Tongue (tissue), 2 donors: ENCODE results near the gene AKAP8. TPM values are rescaled to one million over a fixed set of nuclear protein-coding genes. Genes with fewer than 3 reads are reported as not detected.
"Not testable (repeated sequence)": the region's sequence is repeated elsewhere in the genome, so short reads cannot be mapped to it uniquely, and the experiment has no call there.

ENCODE experiments used
- DNase-seq: peaks from one replicate; pipeline ENCODE4 v3.0.0-alpha.2; 2015
- total RNA-seq: library from RNA; depleted of rRNA; stranded (reverse); fragments of >200 nt; gene quantifications from one replicate; pipeline ENCODE4 v1.2.3, GENCODE V29; 2014

The AKAP8 gene
- total RNA-seq, 1 donor from 2014 or later: 27.1 TPM

DNA sequence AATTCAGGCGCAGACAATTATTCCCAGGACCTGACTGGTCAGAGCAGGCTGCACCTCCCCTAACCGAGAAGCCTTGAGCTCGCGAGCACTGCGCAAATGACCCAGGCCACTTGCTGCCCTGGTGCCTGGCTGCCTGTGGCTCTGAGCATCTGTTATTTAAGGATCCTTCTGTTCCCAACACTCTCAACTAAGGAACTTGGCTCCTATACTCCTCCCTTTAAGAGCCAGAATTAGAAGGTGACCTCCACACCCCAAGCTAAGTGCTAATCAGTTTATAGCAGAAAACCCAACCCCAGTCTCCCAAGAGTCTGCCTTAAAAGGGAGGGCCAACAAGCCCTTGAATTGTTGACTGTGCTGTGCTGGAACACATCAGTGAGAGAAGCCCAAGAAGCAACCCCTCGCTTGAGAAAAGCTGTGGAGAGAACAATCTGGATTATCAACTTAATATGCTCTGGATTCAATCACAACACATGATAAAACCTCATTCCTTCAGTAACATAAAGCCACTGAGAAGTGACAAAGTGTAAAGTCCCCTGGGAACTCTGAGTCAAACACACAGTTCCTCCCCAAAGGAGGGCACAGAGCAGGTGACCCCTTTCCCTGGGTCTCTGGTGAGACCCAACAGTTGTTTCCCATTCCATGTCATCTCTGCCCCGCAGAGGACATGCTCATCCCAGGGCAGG, 24.7 kb upstream of the AKAP8 start:
- peak; percentile 61 for DNase-seq

DNA sequence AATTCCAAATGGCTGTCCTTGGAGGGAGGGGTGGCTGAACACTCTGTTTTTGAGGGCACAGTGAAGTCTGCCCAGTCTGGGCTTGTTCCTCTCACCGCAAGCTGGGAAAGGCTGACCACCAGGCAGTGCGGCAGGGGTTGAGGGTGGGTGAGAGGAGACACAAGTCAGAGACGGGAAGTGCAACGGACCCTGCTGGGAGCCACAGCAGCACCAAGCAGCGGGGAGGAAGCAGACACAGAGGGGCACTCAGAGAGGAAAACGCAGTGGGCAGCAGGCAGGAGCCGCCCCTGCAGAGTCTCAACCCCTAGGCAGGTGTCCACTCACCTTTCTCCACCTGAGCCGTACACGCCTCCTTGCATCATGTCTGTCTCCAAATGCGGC, 23.6 kb upstream of the AKAP8 start:
- no peak for DNase-seq

DNA sequence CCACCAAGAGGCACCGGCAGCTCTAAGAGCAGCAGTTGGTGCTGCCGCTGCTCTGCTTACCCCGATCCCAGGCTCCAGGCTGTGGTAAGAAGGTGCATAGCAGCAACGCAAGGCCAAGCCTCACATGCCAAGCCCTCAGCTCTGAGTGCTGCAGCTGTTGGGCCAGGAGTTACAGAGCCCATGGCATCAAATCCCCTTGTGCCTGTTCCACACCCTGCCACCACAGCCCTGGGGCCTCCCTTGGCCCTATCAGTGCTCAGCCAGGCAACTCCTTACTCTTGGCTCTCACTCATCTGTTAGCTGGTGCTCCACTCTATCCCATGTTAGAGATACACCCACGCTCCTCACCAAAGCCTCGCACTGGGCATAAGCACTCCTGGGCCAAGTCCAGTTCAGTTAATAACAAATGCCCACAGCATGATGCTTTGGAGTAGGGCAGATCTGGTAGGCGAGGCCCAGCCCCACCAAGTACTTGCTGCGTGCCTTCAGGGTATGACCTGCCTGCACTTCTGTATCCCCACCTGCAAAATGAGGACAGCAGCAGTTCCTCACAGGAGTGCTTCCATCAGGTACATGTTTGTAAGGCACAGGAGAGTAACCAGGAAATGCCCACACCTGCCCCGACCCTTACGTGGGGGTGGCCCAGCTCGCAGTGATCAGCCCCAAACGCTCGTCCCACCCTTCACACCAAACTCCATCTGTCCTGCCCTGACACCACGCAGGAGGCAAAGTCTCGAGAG, 23.0 kb upstream of the AKAP8 start:
- peak; percentile 82 for DNase-seq

DNA sequence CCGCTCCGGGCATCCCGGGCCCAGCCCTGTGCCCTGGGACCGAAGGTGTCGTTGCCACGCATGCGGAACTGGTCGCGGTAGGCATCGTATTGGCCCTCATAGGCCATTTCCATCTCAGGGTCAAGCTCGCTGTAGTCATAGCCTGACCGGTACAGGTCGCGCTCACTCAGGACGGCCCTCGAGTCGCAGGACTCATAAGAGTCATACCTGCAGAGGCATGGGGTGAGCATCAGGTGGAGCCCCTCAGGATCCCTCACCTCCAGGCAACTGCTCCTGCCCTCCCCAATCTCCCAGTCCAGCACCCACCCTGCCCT, 21.8 kb upstream of the AKAP8 start:
- no peak for DNase-seq

DNA sequence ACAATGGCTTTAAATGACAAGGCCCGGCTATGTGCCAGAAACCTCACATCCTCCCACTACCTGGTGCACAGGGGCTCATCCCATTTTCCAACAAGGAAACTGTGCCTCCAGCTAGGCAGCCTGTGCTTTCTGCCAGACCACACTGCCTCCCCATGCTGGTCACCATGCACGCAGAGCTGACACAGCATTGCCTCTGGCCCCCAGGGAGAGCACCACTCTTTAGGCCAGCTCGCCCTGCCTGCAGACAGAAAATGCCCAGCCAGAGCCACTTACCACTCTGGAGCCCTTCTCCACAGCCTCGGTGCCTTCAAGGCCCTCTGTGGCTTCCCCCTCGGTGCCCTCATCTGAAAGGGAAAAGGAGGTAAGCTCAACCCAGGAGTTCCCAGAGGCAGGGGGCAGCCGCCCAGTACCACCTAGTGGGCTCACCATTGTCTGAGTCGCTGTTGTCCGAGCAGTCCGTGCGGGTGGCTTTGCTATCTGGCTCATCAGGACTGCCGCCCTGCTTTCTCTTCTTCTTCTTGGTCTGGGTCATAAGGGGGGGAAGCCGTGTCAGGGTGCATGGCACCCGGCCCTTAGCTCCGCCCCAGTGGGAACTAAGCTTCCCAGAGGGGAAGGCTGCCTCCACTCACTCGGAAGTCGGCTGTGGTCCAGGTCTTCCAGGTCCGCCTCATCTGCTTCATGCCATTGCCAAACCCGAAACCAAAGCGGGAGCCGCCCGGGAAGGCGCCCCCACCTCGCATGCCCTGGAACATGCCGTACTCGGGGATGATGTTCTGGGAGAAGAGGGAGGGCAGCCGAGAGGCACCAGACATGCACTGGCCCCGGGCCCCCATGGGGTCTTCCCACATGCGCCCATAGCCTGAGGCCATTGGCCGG, 21.2 kb upstream of the AKAP8 start:
- DNase-seq: no peak

DNA sequence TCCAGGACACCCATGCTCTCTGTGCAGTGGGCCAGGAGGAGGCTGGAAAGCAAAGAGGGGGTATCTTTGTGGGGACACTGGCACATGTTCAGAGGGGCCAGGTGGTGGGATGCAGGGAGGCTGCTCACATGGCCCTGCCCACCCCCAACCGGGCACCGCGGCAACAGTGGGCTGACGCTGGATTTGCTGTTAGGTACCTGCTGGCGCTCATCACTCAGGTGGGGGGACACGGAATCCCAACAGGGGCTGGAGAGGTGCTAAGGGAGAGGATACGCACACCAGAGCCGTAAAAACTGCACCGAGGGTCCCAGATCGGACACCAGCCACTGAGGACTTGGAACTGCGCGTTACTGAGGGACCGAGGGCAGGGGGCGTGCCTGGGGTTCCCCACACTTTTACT, 20.0 kb upstream of the AKAP8 start:
- no peak for DNase-seq

DNA sequence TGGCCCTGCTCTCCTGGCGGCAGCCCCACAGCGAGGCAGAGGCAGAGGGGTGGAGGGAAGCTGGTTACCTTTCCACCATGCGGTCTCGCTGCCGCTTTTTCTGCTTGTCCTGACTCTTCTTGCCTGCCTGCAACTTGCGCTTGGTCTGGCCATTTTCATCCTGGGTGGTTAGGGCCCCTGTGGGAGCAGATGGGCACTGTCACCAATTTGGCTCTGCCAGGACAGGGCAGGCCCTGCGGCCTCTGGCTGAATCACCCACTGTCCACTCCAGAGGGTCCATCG, 19.6 kb upstream of the AKAP8 start:
- DNase-seq: no peak

DNA sequence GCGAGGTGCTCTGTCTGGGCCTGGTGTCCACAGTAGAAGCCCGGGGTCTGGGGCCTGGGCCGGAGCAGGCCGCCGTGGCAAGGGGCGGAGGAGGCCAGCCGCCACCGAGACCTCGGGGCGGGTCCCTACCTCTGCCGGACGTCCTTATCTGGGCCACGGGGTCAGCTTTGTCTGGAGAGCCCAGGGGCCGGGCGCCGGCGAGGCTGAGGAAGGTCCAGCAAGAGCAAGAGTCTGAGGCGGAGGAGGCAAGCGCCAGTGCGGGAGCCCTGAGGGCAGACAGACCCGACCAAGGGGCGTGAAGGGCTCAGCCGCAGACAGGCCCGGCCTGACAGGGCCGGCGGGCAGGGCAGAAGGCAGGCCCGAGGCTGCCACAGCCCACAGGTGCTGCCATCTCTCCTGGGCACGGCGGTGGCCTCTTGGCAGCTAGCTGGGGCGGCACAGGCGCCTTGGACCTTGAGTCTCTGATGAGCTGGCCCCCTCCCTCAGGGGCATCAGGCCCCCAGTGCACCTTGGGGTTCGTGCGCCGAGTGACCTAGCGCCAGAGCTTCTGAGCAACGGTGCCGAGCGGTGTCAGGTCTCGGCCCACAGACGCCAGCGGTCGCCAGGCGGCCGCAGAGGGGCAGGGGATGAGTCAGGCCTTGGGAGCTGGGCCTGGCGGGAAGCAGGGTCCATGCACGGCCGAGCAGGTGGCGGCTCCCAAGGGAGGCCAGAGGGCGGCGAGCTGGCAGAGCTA, 19.1 kb upstream of the AKAP8 start:
- DNase-seq: no peak

DNA sequence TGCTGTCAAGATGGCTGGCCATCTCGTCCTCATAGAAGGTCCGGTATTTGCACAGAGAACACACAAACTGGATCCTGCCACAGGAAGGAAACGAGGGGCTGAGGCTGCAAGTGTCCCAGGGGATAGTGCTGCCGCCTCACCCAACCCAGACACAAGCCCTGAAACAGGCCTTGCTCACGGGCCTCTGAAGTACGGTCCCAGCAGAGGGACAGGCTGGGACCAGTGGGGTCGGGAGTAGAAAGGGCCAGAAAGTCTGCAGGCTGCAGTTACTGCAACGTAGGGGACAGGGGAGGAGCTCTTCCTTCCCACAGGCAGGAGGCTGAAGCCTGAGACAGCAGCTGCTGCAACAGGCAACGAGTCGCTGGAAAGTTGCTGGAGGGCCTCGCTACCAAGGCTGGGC, 18.2 kb upstream of the AKAP8 start:
- no peak for DNase-seq

DNA sequence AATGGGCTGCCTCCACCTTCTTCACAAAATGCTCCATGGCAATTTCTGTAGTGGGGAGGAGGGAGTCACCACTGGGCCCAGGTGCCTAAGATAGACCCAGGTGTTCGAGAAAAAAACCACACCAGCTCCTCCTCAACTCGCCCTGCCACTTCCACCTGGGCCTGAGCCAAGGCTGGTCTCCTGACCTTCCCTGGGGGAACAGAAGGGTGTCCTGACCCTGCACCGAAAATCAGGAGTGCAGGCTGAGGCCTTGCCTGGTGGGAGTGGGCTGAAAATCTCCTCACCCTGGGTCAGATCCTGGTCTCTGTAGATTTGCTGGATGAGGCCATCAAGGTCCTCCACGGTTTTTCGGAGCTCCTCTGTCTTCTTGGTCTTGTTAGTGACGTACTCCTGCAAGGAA, 17.6 kb upstream of the AKAP8 start:
- DNase-seq: no peak

DNA sequence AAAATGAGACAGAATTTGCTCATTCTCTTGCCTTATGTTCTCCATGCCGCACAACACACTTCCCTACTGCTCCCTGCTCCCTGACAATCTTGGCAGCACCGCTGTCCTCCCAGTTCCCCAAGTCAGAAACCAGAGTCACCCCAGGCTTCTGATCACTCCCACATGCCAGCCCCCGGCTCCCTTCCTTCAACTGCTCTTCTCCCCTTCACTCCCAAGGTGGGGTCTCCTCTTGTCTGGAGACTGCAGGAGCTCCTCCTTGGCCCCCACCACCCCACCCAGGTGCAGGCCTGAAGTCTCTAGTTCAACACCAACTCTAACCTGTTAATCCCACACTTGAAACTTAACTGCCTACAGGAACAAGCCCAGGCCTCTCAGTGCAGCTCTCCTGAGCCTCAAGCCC, 16.8 kb upstream of the AKAP8 start:
- no peak for DNase-seq

DNA sequence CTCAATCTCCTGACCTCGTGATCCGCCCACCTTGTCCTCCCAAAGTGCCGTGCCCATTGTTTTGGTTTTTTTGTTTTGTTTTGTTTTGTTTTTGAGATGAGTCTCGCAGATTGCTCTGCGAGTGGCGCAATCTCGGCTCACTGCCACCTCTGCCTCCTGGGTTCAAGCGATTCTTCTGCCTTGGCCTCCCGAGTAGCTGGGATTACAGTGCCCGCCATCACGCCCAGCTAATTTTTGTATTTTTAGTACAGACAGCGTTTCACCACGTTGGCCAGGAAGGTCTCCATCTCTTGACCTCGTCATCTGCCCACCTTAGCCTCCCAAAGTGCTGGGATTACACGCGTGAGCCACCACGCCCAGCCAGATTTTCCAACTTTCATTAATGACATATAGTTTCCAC, 15.7 kb upstream of the AKAP8 start:
- DNase-seq: not testable (repeated sequence)

DNA sequence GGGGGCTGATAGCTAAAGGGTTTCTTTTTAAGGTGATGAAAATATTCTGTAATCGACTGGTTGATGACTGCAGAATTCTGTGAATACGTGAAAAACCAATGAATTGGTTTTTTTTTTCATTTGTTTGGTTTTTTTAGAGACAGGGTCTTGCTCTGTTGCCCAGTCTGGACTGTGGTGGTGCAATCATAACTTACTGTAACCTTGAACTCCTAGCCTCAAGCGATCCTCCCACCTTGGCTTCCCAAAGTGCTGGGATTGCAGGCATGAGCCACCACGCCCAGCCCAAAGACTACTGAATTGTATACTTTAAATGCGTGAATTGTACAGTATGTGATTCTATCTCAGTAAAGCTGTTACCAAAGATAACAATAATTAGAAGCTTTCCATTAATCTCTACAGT, 14.8 kb upstream of the AKAP8 start:
- no peak for DNase-seq

DNA sequence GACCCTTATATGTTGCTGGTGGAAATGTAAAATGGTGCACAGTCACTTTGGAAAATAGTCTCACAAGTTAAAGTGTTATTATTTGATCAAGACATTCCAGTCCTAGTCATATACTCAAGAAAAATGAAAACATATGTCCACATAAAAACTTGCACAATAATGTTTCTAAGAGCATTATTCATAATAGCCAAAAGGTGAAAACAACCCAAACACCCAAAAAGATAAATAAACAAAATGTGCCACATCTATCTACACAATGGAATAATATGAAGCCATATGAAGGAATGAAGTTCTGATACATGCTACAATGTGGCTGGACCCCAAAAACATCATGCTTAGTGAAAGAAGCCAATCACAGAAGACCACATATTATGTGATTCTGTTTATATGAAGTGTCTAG, 14.4 kb upstream of the AKAP8 start:
- no peak for DNase-seq

DNA sequence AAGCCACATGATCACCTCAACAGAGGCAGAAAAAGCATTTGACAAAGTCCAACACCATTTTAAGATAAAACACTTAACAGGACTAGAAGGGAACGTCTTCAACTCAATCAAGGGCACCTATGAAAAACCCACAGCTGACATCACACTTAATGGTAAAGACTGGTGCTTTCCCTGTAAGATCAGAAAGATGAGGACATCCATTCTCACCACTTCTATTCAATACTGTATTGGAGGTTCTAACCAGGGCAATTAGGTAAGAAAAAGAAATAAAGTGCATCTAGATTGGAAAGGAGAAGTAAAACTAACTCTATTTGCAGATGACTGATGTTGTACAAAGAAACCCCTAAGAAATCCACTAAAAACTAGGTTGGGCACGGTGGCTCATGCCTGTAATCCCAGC, 11.2 kb upstream of the AKAP8 start:
- DNase-seq: no peak

DNA sequence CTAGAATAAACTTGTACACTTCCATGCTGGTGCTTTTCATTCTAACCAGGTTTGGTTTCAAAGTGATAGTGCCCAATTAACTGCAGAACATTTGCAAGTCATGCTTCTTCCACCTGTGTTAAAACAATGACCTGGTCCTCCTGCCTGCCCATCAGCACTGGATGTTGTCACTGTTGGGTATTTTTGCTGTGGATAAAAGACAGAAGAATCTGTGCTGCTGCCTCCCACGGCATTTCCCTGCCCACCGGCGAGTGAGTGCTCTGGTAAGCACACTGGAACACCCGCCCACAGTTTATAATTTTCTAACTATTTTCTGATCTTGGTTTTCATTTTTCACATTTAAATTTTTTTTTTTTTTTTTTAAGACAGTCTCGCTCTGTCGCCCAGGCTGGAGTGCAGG, 2.3 kb upstream of the AKAP8 start:
- no peak for DNase-seq

DNA sequence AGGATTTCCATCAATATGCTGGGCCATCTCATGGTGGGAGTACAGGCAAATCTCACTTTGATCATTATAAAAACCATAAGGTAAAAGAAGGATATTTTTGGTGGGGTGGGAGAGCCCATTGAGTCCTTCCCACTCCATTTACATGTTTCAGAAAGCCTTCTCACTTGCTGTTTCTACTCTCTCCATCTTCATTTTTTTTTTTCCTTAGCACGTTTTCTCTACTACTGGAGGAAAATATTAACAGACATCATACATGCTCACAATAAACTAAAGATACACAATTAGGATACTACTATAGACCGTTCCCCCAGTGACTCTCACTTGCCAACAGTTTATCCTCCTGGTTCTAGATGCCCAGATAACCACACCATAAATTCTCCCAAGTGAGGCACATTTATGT, 1.8 kb upstream of the AKAP8 start:
- DNase-seq: no peak

DNA sequence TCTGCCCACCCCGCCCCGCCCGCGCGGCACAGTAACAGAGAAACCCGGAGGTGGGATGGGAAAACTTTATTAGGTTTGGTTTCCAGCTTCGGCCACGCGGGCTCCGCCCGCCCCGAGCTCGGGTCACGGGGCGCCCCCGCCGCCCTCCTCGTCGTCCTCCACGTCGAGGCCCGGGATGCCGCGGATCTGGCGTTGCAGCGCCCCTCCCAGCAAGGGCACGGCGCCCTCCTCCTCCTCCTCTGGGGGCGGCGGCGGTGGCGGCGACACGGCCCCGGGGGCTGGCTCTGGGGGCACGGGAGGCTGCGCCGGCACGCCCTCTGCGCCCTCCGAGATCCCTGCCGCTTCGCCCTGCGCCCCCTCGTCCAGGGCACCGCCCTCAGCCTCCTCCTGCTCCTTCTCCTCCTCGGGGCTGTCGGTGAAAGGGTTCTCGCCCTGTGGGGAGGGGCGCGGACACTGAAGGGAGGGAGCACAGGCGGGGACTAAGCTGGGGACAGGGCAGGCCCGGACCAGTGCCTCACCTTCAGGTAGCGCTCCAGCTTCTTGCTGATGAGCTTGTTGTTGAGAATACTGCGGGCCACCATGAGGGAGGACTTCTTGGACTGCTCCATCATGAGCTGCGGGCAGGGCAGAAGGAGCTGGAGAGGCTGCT, 536 bp upstream of the AKAP8 start:
- DNase-seq: peak; percentile 71

DNA sequence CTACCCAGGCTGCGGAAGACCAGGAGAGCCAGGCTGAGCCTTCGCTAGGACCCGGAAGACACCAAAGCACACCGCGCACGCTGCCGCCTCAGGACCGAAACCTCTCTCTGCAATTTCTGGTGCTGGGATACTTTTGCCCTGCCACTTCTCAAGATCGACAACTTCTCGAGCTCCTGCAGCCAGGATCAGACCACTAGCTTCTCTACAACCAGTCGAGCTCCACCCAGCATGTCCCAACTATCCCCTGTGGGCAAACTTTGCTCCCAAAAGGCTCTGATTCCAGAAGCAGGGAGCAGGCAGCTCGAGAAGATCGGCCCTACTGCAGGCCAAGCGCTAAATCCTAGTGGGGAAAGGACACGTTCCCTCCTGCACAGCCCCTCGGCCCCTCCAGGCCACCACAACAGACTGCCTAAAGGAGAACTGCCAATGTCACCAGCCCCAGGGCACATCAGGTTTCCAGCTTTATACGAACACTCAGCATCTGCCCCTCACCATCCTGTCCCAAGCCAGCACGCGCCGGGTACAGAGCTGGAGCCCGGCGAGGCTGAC, 979 bp downstream of the AKAP8 start:
- peak; percentile 73 for DNase-seq

DNA sequence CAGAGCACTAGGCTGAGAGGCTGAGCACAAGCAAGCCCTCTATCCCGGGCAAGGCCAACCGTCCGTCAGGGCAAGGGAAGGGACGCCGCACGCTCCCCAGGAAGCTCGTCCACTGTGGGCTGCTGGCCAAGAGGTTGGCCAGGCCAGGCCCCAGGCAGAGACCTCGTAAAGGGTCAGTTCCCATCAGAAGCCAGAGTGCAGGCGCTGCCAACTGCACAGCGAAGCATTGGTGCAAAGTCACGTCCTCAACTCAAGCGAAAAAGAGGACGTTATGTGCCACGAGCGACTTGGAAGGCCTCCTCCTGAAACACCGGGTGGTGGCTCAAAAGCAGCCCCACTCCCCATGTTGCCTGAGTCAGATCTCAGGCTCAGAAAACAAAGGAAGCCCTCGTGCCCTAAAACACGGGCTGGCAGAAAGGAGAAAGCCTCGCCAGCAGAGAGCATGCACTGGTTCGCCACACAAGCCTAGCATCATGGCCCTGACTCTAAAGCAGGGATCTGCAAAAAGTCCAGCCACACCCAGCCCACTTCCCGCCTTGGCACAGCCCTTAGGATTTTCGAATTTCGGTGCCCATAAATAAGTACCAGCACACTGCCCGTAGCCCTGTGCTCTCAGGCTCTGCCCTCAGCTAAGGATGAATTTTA, 4.7 kb downstream of the AKAP8 start:
- DNase-seq: no peak

DNA sequence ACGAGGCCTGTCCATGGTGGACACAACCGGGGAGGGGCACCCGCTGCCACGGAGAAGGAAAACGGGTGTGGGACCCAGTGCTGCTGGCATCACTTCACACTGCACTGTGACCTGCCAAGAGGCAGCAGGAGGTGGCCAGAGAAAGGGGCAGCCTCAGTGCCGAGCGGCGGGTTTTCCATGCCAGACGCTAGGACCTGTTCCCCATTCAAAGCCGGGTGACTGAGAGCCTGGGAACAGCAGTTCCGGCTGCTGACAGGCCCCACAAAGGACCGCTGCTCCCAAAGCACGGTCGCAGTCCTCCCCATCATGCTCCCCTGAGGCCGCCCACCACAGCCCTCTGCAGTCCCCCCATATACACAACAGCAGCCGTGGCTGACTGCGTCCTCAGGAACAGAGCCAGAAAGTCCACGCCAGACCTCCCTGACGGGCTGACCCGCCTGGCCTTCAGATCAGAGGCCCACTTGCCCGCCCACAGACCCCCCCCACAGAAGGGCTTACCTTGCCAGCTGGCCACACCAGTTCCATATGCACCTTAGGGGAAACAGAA, 5.4 kb downstream of the AKAP8 start:
- DNase-seq: no peak
